ENCODE measurements around the gene WDR83.
A peak's percentile ranks its signal among the peaks of the same experiment; 100 is the strongest.
"Not testable (repeated sequence)": the region's sequence is repeated elsewhere in the genome, so short reads cannot be mapped to it uniquely, and the experiment has no call there.

The WDR83 gene

GRCh38 chr19:12687496-12688196 lies 21.0 kb downstream of the WDR83 start, which contains the start of gene GNG14:
GNG14 (plus strand) TSS chr19:12687998; CDS start chr19:12688049, 51 bp downstream.
- DNase-seq: no peak

GRCh38 chr19:12689012-12689411 lies 22.4 kb downstream of the WDR83 start:
- DNase-seq: no peak

- no peak for DNase-seq
Observed at GRCh38 chr19:12689581-12690216, 23.1 kb downstream of the WDR83 start.

GRCh38 chr19:12692960-12693359 lies 26.4 kb downstream of the WDR83 start:
- no peak for DNase-seq

- DNase-seq: no peak
Observed at GRCh38 chr19:12694641-12695040, 28.0 kb downstream of the WDR83 start.

- no peak for DNase-seq
Observed at GRCh38 chr19:12695096-12695495, 28.5 kb downstream of the WDR83 start.

GRCh38 chr19:12695514-12695913 lies 28.9 kb downstream of the WDR83 start:
- DNase-seq: no peak

- peak; percentile 45 for DNase-seq
Observed at GRCh38 chr19:12695997-12696365, 29.4 kb downstream of the WDR83 start.

- peak; percentile 98 for DNase-seq
Observed at GRCh38 chr19:12696366-12697335, 30.0 kb downstream of the WDR83 start, which contains the start of gene FBXW9. FBXW9 (minus strand) TSS chr19:12696631; CDS start chr19:12696581, 50 bp downstream.

- not testable (repeated sequence) for DNase-seq
Observed at GRCh38 chr19:12697425-12697824, 30.8 kb downstream of the WDR83 start.

- no peak for DNase-seq
Observed at GRCh38 chr19:12698138-12698537, 31.5 kb downstream of the WDR83 start.

- DNase-seq: no peak
Observed at GRCh38 chr19:12701596-12702282, 35.1 kb downstream of the WDR83 start.

- DNase-seq: peak; percentile 52
Observed at GRCh38 chr19:12703046-12703445, 36.4 kb downstream of the WDR83 start.

GRCh38 chr19:12705169-12705568 lies 38.6 kb downstream of the WDR83 start:
- no peak for DNase-seq

GRCh38 chr19:12705654-12706331 lies 39.2 kb downstream of the WDR83 start:
- DNase-seq: no peak

- DNase-seq: no peak
Observed at GRCh38 chr19:12706332-12706718, 39.7 kb downstream of the WDR83 start.

- no peak for DNase-seq
Observed at GRCh38 chr19:12708641-12709040, 42.0 kb downstream of the WDR83 start.

- DNase-seq: no peak
Observed at GRCh38 chr19:12711187-12711586, 44.6 kb downstream of the WDR83 start.

- peak; percentile 25 for DNase-seq
Observed at GRCh38 chr19:12712077-12712476, 45.5 kb downstream of the WDR83 start.

GRCh38 chr19:12713304-12713703 lies 46.7 kb downstream of the WDR83 start:
- not testable (repeated sequence) for DNase-seq

- no peak for DNase-seq
Observed at GRCh38 chr19:12715102-12715501, 48.5 kb downstream of the WDR83 start.

GRCh38 chr19:12715929-12716328 lies 49.3 kb downstream of the WDR83 start:
- DNase-seq: no peak
